Mesodermal cell (in vitro differentiated cells): Measurements from ENCODE around the gene STARD3.
"Not testable (repeated sequence)": the region's sequence is repeated elsewhere in the genome, so short reads cannot be mapped to it uniquely, and the experiment has no call there.

Experiments used
- H3K27ac ChIP-seq: 2 replicates; pipeline ENCODE4 v1.7.0; 2013; ENCODE audit warnings: mild to moderate bottlenecking, low read depth, low read length, moderate library complexity; ENCODE audit not compliant: severe bottlenecking
- H3K36me3 ChIP-seq: 2 replicates; pipeline ENCODE4 v1.7.1; 2013; ENCODE audit warnings: mild to moderate bottlenecking, low read length, moderate library complexity; ENCODE audit not compliant: control insufficient read depth, insufficient read depth
- H3K4me1 ChIP-seq: one replicate; pipeline ENCODE4 v1.7.1; 2013; ENCODE audit warnings: mild to moderate bottlenecking, low read length; ENCODE audit not compliant: insufficient read depth, control insufficient read depth, poor library complexity, severe bottlenecking
- H3K4me3 ChIP-seq: 2 replicates; pipeline ENCODE4 v1.7.0; 2013; ENCODE audit warnings: low read length, control low read depth, mild to moderate bottlenecking; ENCODE audit not compliant: insufficient read depth, poor library complexity, severe bottlenecking; ENCODE audit errors: extremely low read depth
- H3K9me3 ChIP-seq: 2 replicates; pipeline ENCODE4 v1.7.1; 2013; ENCODE audit warnings: mild to moderate bottlenecking, low read length, moderate library complexity; ENCODE audit not compliant: control insufficient read depth
- WGBS, 2 experiments: methylation state at CpG; one replicate each; pipeline ENCODE4 v1.1.5; 2013; ENCODE audit warnings: missing lambda C conversion rate in 2 of 2; ENCODE audit not compliant: insufficient coverage in 2 of 2; 5-methylcytosine and 5-hydroxymethylcytosine counted together

STARD3 gene

DNA sequence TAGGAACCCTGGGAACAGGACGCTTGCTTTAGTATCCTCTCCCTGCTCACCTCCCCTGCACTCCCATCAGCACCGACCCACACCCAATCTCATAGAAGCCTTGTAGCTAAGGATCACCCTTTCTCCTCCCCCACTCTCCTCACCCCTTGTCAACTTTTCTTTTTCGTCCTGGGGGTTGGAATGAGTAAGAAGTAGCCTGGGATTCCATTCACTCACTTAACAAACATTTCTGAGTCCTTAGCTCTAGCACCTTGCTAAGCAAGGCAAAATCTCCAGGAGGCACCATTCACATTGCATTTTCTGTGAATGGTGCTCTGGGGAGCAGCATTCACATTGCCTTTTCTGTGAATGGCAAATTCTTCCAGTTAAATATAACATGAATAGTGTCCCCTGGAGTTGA, 52.0 kb downstream of the STARD3 start:
- WGBS, 2 experiments = 50% methylated on average over 1 of the region's 3 CpGs; no CpG with 5 or more reads in 1 of the 2 experiments
- H3K4me1 ChIP-seq = peaks cover 10% of the 10 kb centered on the region
- peaks cover 3% of the 10 kb centered on the region for H3K9me3 ChIP-seq
- peak overlapping the region; percentile 48 for H3K4me3 ChIP-seq
- no peaks in the 10 kb centered on the region for H3K36me3 ChIP-seq
- no peak overlapping the region for H3K27ac ChIP-seq

DNA sequence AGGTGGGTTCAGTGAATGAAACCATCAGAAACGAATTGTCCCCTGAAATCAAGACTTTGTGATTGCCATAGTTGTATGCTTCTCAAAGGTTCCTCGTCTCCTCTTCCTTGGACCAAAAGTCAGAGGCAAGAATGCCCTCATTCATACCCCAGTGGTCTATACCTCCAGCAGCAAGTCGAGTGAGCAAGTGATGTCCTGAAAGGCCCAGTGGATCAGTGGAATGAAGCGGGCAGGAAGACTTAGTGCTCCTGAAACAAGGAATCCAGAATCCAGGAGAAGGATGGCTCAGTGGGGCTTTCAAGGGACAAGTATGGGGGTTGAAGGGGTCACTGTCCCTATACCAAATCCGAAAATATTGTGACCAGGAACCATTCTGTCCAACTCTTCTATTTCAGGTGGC, 57.6 kb downstream of the STARD3 start:
- H3K27ac ChIP-seq = peak overlapping the region; percentile 89
- no peaks in the 10 kb centered on the region for H3K9me3 ChIP-seq
- WGBS, 2 experiments = 87 to 100% methylated on average over 3 to 5 of the region's 5 CpGs

DNA sequence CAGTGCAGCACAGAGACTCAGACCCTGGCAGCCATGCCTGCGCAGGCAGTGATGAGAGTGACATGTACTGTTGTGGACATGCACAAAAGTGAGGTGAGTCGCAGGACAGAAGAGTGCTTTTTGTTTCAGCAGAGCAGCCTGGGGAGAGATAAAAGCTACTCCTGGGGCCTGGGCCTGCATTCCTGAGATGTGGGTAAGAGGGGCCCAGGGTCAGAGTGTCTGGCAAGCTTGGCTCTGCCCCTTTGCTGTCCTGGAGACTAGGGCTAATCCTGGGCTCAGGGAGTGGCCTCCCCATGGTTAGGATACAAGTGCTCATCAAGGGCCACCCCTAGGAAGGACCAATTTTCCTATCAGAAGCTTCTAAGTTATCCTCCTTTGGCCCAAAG, 58.1 kb downstream of the STARD3 start:
- no peak overlapping the region for H3K4me3 ChIP-seq
- H3K4me1 ChIP-seq = peaks cover 23% of the 10 kb centered on the region
- WGBS, 2 experiments = 57 to 82% methylated on average over 2 of the region's 2 CpGs
- H3K36me3 ChIP-seq = no peaks in the 10 kb centered on the region
- no peaks in the 10 kb centered on the region for H3K9me3 ChIP-seq
- H3K27ac ChIP-seq = peak overlapping the region; percentile 89

More for the DNA sequence above, 57.6 kb downstream of the STARD3 start:
- Histone ChIP-seq H3K4me1 (peaks cover 22% of the 10 kb centered on the region), H3K36me3 (no peaks in the 10 kb centered on the region), H3K4me3 (no peak overlapping the region)

DNA sequence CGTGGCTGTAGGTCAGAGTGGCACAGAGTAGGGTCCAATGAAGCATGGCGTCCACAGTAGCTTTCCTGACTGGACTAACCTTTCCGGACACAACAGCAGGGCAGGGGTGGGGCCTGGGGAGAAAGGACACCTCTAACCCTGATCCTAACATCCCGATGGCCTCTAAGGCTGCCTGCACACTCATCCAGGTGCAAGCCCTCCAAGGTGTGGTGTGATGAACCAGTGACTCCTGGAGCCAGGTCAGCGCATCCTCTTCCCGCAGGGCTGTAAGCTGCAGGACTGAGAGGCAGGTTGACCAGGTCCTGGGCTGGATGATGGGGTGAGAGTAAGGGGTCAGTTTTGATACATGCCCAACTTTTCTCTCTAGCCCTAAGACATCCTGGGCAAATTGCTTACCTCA, 59.8 kb downstream of the STARD3 start:
- WGBS, 2 experiments = 66 to 75% methylated on average over 2 to 3 of the region's 6 CpGs
- Histone ChIP-seq H3K4me1 (peaks cover 32% of the 10 kb centered on the region), H3K4me3 (no peak overlapping the region), H3K27ac (no peak overlapping the region), H3K9me3 (no peaks in the 10 kb centered on the region), H3K36me3 (no peaks in the 10 kb centered on the region)

DNA sequence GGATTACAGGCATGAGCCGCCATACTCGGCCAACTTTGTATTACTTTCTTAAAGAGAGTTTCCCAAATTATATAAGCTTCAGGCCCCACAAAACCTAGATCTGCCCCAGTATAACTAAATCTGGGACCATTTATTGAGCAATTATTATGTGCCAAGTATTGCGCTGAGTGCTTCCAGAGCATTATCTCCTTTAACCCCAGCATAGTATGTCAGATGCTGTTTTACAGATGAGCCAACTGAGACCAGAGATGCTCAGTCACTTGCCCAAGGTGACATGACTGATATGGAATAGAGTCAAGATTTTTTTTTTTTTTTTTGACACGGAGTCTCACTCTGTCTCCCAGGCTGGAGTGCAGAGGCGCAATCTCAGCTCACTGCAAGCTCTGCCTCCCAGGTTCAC, 61.0 kb downstream of the STARD3 start:
- 88 to 95% methylated on average over 3 of the region's 5 CpGs for WGBS, 2 experiments
- H3K4me3 ChIP-seq = no peak overlapping the region
- no peaks in the 10 kb centered on the region for H3K36me3 ChIP-seq
- no peak overlapping the region for H3K27ac ChIP-seq
- H3K9me3 ChIP-seq = no peaks in the 10 kb centered on the region
- H3K4me1 ChIP-seq = peaks cover 32% of the 10 kb centered on the region

DNA sequence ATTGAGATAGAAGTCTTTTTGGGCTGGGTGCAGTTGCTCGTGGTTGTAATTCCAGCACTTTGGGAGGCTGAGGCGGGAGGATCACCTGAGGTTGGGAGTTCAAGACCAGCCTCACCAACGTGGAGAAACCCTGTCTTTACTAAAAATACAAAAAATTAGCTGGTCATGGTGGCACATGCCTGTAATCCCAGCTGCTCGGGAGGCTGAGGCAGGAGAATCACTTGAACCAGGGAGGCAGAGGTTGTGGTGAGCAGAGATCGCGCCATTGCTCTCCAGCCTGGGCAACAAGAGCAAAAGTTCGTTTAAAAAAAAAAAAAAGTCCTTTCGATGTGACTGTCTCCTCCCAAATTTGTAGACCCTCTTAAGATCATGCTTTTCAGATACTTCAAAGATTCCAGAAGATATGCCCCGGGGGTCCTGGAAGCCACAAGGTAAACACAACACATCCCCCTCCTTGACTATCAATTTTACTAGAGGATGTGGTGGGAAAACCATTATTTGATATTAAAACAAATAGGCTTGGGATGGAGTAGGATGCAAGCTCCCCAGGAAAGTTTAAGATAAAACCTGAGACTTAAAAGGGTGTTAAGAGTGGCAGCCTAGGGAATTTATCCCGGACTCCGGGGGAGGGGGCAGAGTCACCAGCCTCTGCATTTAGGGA, 62.3 kb downstream of the STARD3 start:
- 49 to 54% methylated on average over 5 to 7 of the region's 11 CpGs for WGBS, 2 experiments
- Histone ChIP-seq H3K4me1 (peaks cover 32% of the 10 kb centered on the region), H3K4me3 (peak overlapping the region; percentile 81), H3K27ac (peak overlapping the region; percentile 41)
- not testable (repeated sequence) for H3K9me3 ChIP-seq, H3K36me3 ChIP-seq

DNA sequence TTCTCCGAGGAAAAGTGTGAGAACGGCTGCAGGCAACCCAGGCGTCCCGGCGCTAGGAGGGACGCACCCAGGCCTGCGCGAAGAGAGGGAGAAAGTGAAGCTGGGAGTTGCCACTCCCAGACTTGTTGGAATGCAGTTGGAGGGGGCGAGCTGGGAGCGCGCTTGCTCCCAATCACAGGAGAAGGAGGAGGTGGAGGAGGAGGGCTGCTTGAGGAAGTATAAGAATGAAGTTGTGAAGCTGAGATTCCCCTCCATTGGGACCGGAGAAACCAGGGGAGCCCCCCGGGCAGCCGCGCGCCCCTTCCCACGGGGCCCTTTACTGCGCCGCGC, 62.8 kb downstream of the STARD3 start, which contains the start of gene ERBB2:
TSS of gene ERBB2 (plus strand) at position 247 of the 330 bp plus-strand sequence. CDS start 175 bp downstream, outside the sequence.
- peaks cover 5% of the 10 kb centered on the region for H3K36me3 ChIP-seq
- H3K9me3 ChIP-seq = no peaks in the 10 kb centered on the region
- peak within 1 kb of the TSS; percentile 81 for H3K4me3 ChIP-seq
- H3K4me1 ChIP-seq = peaks cover 27% of the 10 kb centered on the region
- WGBS, 2 experiments = 0% methylated on average over 7 to 18 of the region's 20 CpGs
- peak within 1 kb of the TSS; percentile 41 for H3K27ac ChIP-seq

DNA sequence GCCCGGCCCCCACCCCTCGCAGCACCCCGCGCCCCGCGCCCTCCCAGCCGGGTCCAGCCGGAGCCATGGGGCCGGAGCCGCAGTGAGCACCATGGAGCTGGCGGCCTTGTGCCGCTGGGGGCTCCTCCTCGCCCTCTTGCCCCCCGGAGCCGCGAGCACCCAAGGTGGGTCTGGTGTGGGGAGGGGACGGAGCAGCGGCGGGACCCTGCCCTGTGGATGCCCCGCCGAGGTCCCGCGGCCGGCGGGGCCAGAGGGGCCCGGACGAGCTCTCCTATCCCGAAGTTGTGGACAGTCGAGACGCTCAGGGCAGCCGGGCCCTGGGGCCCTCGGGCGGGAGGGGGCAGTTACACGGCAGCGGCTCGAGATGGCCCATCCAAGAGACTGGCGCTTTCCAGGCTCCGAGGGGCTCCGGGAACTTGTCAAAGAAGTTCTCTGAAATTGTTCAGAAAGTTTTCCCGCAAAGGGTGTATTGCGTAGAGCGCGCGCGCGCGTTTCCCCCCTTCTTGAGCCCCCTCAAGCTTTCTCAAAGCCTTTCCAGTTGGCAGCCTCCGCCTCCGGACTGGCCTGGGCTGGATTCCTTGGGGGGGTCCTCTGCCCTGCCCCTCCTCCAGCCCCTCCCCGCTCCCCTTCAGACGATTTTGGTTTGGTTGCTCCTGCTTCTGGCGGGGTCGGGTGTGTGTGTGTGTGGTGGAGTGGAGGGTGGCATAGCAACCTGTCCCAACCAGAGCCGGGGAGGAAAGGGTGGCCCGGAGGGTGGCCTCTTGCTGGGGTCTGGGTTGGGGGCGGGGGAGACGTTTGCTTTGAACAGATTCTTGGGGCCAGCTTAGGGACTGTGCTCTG, 63.4 kb downstream of the STARD3 start:
- no peaks in the 10 kb centered on the region for H3K9me3 ChIP-seq
- peak overlapping the region; percentile 81 for H3K4me3 ChIP-seq
- H3K4me1 ChIP-seq = peaks cover 21% of the 10 kb centered on the region
- H3K36me3 ChIP-seq = peaks cover 5% of the 10 kb centered on the region
- peak overlapping the region; percentile 41 for H3K27ac ChIP-seq
- whole genome bisulfite sequencing, 2 experiments = 0 to 1% methylated on average over 42 to 46 of the region's 57 CpGs

DNA sequence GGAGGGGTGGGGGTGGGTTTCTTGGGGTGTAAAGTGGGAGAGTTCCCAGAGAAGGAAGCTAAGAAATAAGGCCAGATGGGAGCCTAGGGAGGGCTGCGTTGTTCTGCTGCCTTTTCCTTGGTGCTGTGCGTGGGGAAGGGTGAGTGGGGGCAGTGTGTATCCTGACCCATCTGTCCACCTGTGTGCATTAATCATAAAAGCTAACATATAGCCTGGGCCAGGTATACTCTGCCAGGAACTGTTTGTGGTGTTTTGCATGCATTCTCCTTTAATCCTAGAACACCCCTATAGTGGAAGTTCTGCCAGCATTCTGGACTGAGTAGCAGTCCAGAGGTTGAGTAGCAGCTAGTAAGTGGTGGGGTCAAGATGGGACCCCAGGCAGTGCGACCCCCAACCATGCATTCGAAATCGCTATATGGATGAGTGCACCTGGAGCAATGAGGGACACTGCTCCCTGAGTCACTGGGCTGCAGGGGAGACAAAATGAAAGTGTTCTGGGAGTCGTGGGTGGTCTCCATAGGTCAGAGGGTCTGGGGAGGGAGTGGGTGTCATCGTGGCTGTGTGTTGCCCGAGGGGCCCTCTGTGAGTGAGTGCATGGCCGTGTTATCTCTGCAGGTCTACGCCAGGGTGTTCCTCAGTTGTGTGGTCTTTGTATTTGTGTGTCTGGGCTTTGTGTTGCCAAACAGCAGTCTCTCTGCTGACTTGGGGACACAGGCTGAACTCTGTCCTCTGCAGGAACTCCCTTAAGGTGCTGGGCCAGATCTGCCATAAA, 64.3 kb downstream of the STARD3 start:
- H3K4me1 ChIP-seq = peaks cover 14% of the 10 kb centered on the region
- H3K27ac ChIP-seq = peak overlapping the region; percentile 41
- WGBS, 2 experiments = 15 to 16% methylated on average over 9 to 10 of the region's 10 CpGs
- H3K9me3 ChIP-seq = no peaks in the 10 kb centered on the region
- H3K36me3 ChIP-seq = peaks cover 8% of the 10 kb centered on the region
- H3K4me3 ChIP-seq = peak overlapping the region; percentile 81

DNA sequence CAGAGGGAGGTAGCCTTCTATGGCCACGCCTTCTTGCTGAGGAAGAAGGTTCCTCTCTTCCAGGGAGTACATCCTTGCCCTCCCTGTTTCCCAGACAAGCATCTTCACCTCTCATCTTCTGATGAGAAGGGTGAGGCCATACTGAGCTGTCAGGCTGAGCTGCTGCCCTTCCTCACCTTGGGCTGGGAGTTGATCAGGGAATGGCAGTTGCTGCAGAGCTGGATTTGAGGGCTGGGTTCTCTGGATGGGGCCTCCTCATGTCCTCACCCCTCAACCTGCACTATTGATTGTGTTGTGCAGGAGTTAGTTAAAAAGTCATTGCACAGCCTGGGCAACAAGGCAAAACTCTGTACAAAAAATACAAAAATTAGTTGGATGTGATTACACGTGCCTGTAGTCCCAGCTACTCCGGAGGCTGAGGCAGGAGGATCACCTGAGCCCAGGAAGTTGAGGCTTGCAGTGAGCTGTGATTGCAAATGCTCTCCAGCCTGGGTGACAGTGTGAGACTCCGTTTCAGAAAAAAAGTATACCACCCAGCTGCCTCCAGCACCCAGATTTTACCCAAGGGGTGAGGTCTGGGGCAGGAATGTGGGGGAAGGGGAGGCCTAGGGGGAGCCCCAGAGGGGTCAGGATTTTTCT, 65.0 kb downstream of the STARD3 start:
- peak overlapping the region; percentile 81 for H3K4me3 ChIP-seq
- peaks cover 10% of the 10 kb centered on the region for H3K36me3 ChIP-seq
- H3K4me1 ChIP-seq = peaks cover 14% of the 10 kb centered on the region
- H3K27ac ChIP-seq = no peak overlapping the region
- 82 to 87% methylated on average over 3 of the region's 4 CpGs for WGBS, 2 experiments
- no peaks in the 10 kb centered on the region for H3K9me3 ChIP-seq
